ENCODE data around the gene RIC8A.

Gene RIC8A

GRCh38 chr11:240315-240714, 32.8 kb downstream of the RIC8A start:
- no peak for DNase-seq

GRCh38 chr11:241634-242033, 34.1 kb downstream of the RIC8A start:
- no peak for DNase-seq

DNA sequence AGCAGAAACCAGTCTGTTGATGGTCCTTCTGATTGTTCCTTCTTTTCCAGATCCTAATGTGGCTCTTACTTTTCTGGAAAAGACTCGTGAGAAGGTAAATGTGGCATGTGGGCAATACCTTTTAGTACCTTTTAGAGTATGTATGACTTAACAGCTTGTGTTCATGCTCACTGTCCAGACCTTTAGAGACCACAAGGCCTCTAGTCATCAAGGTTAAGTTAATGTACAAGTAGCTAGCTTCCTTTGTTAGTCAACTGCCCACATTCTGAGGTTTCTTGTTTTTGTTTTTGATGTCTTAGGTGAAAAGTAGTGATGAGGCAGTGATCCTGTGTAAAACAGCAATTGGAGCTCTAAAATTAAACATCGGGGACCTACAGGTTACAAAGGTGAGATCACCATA, 36.9 kb downstream of the RIC8A start:
- DNase-seq: no peak

- DNase-seq: no peak
Observed at GRCh38 chr11:249062-249461, 41.6 kb downstream of the RIC8A start.

DNA sequence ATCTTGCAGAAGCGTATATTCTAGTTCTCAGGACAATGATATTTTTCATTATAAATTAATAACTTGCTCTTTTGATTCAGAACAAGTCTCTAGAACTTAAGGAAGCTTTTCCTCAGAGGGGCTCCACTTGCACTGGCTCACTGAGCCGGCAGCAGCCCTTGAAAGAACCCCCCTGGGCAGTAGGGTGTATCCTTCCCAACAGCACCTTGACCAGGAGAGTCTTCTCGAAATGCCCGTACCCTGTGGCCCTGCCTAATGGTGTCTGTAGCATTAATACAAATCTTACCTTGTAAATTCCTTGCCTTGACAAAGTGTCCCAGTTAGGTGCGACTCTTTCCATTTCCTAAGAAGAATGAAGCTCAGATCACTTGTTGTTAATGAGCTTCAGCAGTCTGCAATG, 42.8 kb downstream of the RIC8A start:
- no peak for DNase-seq

DNA sequence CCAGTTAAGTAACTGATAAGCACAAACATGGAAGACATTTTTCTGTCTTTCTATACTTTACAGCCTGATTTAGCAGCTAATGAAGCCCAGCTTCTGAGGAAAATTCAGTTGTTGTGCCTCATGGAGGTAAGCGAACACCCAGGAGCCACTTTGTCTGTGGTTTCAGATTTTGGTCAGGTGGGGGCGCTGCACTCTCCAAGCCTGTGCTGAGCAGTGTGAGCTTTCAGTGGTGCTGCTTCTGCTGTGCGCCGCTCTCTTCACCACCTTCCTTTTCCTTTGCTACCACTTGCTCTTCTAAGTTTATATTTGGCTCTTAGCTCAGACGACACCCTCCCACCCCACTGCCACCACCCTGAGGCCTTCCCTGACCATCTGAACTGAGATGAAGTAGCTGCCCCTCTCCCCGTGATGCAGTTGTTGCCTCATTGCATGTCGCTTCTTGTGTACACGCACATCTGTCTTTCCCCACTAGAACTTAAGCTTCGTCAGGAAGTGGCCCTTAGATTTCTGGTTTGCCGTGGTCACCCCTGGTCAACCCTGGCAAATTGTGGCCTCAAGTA, 43.3 kb downstream of the RIC8A start:
- DNase-seq: peak in 14 of 56 donors; percentile 5 to 52 (median 24)

- no peak for DNase-seq
Observed at GRCh38 chr11:251550-251949, 44.0 kb downstream of the RIC8A start.

- no peak for DNase-seq
Observed at GRCh38 chr11:252666-253065, 45.2 kb downstream of the RIC8A start.

GRCh38 chr11:253160-253885, 45.8 kb downstream of the RIC8A start:
- no peak for DNase-seq

DNA sequence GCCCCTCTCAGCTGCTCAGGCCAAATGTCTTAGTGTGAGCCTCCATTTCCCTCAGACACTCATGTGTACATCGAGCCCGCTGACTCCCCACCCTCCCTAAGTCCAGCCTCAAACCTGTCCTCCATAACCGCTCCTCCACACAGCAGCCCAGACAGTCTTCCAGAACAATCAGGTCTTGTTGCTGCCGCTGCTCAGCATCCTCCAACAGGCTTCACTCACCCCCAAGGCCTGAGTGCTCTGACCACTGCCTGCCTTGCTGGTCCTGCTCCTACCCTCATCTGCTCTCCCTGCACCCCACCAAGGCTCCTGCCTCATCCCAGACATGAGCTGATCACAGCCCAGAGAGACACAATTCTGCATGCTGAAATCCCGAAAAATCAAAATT, 46.4 kb downstream of the RIC8A start:
- DNase-seq: no peak

DNA sequence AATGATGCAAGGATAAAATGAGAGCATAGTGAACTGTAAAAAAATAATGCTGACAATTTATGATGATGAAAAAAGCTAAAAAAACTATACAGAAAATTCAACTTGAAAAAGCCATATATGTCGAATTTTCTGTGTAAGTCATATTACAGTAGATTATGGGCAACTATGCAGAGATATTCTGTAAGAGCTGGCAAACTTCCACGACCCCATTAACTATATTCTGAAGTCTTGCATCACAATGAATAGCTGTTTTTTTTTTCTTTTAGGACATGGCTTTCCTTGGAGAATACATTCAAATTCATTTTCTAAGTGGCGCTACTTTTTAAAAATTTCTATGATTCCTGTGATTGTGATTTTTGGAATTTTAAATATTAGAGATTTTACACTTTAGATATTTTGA, 47.7 kb downstream of the RIC8A start:
- DNase-seq: no peak

DNA sequence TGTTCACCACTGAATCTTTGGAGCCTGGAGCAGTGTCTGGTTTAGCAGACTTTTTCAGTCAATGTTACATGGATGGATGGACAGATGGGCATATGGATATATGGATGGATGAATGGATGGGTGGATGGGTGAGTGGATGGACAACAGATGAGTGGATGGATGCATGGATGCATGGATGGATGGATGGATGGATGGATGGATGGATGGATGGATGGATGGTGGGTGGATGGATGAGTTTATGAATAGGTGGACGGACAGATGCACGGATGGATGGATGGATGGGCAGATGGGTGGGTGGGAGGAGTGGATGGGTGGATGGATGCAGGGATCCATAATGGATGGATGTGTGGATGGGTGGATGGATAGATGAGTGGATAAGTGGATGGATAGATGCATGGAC, 48.3 kb downstream of the RIC8A start:
- DNase-seq: no peak

DNA sequence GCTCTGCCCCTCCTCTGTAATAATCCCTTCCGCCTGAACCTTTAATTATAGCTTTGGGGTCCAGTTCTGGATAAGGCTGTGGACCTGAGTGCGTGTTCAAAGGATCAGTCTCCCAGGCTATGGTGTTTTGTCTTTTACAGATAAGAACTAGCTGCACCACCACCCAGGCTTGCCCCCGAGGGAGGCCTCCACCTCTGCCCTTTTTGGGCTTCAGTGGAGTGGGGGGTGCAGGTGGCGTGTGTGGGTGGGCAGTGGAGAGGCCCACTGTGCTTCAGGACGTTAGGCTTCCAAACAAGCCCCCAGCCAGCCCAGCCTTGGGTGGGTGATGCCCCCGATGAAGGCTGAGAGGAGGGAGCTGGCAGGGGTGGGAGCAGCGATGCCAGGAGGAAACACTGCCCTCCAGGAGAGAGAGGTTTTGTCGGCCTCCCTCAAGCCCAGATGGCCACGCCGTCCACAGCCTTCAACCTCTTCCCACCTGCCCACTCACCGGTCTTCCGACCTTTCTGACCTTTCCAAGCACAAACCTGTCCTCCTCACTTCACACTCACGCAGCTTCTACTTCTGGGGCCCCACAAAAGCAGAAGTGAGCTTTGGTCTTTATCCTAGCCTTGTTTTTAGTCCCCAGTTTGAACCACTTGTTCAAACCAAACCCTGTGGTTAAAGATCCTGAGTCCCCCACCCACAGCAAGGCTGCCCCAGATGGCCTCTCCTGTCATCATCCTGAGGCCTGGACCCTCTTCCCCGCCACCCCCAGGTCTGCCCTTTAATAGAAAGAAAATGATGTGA, 49.6 kb downstream of the RIC8A start:
- no peak for DNase-seq

GRCh38 chr11:257766-258493, 50.4 kb downstream of the RIC8A start:
- DNase-seq: no peak

- no peak for DNase-seq
Observed at GRCh38 chr11:259413-259812, 51.9 kb downstream of the RIC8A start.

DNA sequence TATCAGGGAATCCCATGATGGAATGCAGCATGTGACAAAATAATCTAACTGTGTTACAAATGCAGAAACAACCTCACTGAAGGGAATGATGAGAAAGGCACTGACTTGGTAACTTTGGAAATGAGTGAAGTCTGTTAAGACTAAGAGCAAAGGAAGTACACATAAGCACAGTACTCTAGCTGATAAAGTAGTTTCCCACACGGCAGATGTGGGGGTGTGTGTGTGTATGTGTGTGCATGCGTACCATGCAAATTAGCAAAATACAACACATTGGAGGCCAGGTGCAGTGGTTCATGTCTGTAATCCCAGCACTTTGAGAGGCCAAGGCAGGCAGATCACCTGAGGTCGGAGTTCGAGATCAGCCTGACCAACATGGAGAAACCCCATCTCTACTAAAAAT, 54.1 kb downstream of the RIC8A start:
- DNase-seq: no peak

Measured in amygdala (tissue), 56 donors.